GM19043 (cell line): ENCODE data around the gene PRIMA1.

ENCODE experiments used
- ATAC-seq: cut with Tn5 transposase; IDR thresholded peaks from one replicate; pipeline ENCODE4 v1.9.1; 2021; ENCODE audit warnings: low read depth; ENCODE audit not compliant: unreplicated experiment

Gene PRIMA1

DNA sequence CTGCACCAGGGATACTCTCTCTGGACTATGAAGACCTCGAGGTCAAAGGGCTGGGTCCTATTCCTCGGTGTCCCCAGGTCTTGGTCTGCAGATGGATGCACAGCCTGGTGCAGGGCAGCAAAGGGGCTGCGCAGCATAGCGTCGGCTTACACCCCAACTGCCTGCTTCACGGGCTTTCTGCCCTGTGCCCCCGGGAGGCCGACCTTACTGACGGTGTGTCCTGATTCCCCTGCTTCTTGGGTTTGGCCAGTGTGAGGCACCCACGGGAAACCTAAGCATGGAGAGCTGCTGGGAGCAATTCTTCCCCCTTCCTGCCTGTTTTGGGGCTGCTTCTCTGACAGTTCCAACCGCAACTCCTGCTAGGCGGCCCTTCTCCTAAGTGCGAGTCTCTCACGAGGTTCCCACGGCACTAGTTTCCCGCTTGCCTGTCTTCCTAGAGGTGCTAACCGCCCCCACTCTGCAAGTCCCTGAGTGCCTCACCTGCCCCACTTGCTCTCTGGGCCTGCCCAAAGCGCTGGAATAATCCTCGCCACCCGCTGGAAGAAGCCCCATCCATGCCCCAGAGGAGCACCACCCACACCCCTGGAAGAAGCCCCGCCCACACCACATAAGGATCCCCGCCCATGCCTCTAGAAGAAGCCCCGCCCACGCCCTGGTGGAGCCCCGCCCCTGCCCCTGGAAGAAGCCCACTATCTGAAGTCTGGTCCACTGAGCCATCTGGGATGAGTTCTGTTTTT lies 54.0 kb downstream of the PRIMA1 start:
- ATAC-seq, result no peak

DNA sequence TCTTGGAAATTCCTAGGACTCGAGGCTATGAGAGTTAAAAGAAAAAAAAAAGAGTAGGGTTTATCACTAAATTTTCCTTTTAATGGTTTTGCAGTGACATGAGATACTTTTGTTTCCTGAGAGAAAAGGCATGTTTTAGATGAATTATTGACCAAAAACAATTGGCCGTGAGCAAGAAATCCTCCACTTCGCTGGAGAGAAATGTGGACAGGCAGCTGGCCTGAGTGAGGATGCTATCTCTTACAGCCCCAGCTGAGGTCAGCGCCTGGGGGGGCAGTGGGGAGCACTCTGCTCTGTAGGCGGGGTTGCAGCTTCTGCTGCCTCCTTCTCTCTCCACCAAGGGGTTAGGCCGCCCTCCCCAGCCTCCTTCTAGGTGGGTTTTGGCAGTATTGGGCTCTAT lies 54.7 kb downstream of the PRIMA1 start:
- no peak for ATAC-seq

GRCh38 chr14:93733231-93733630 lies 55.1 kb downstream of the PRIMA1 start:
- no peak for ATAC-seq

- ATAC-seq, result no peak
Observed at GRCh38 chr14:93732524-93732923, 55.8 kb downstream of the PRIMA1 start.

DNA sequence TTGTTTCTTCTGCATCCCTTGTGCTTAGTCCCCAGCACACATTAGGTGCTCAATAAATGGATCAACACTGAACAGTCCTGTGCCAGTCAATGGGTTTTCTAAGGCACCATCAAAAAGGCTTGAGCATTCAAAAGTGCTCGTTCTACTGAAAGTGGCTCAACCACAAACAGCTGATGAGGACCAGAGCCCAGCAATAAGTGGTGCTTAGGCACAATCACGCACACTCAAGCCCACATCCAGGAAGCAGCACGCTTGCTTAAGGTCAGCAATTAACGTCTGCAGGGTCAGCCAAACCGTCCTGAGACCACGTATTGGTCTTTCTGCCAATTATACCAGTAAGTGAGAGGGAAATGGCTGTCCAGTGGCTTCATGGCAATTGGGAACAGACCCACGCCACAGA lies 56.5 kb downstream of the PRIMA1 start:
- ATAC-seq, result no peak

DNA sequence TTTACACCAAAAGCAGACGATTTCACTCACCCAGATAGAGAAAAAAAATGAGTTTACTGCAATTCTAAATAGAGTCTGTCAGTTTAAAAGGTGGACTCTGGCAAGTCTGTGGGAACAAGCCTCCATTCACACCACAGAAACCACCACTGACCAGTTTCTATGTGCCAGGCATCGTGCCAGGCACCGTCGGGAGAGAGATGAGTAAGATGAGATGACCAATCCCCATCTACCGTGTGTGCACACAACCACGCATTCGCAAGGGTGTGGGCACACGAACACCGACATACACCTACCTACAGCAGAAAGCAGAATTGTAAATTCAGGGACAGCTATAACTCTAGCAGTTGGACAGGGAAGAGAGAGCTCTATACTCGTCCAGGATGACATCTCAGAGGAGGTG lies 58.3 kb downstream of the PRIMA1 start:
- no peak for ATAC-seq

DNA sequence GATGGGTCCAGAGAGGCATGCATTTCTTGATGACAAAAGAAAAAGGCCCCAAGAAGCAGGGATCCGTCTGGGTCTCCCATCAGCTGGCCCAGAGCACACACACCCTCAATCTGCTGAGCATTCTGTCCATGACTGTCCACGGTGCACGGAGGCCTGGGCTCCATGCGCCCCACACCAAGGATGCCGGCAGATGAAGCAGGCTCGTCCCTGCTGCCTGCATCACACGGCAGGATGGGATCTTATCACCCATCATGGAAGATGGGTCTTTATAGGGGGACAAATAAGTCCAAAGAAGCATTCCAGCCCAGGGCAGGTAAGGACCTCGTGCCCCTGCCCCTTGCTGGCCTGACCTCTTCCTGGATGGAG lies 59.7 kb downstream of the PRIMA1 start:
- ATAC-seq, result no peak

DNA sequence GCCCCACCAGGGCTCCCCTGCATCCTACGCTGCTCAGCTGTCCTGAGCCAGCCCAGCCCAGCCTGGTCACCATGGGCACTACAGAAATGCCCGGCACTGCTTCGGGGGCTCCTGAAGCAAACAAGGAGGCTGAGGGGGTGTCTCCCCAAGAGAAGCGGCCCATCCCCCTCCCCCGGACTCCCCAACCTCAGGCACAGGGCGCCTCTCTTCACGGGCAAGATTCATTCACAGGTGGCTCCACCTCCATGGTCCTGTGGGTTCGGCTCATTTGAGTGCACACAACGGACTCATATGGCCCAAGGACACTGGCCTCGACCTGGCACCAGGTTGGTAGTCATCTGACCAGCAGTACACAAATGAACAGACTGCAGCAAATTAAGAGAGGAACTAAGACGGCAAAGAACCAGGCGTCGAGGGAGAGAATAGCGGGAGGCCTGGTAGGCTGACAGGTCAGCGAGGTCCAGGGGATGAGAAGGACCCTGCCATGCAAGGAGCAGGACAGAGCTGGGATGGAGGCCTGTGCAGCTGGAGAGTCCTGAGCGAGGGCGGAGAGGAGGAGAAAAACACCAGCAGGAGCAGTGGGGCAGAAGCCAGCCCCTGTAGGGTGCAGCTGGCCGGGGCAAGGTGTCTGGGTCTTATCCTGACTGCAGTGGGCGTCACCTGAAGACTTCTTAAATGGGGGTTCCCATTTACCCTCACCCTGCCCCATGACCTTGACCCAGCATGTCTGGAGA lies 60.2 kb downstream of the PRIMA1 start:
- ATAC-seq, result no peak

DNA sequence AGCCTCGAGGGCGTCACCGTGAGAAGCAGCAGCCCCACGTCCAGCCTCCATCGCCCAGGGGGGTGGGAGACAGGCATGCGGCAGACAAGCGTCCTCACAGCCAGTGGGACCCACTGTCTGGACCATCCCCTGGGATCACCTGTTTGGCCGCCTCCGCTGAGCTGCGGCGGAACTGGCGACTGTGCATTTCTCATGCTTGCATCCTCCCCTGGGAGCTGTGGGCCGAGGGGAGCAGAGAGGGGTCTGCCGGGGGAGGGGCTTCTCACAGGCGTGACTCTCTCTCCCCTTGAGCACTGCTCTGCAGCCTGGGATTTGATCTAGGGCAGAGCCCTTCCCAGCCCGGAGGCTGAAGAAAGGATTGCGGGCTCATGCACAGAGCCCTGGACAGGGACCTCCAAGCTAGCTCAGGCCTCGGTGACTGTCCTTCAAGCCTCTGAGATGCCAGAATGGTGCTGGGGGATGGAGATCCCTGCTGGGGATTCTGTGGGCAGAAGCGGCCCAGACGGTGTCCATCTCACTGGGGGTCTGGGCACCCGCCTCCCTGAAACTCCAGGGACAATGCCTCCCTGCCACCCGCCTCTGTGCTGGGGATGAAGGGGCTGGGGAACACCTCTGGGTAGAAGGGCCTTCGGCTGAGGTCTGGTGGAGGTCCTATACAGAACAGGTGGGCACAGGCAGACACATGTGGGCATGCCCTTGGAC lies 61.1 kb downstream of the PRIMA1 start:
- no peak for ATAC-seq

- ATAC-seq, result no peak
Observed at GRCh38 chr14:93725993-93726392, 62.3 kb downstream of the PRIMA1 start.

GRCh38 chr14:93725002-93725582 lies 63.2 kb downstream of the PRIMA1 start:
- no peak for ATAC-seq

- no peak for ATAC-seq
Observed at GRCh38 chr14:93723001-93723400, 65.3 kb downstream of the PRIMA1 start.

DNA sequence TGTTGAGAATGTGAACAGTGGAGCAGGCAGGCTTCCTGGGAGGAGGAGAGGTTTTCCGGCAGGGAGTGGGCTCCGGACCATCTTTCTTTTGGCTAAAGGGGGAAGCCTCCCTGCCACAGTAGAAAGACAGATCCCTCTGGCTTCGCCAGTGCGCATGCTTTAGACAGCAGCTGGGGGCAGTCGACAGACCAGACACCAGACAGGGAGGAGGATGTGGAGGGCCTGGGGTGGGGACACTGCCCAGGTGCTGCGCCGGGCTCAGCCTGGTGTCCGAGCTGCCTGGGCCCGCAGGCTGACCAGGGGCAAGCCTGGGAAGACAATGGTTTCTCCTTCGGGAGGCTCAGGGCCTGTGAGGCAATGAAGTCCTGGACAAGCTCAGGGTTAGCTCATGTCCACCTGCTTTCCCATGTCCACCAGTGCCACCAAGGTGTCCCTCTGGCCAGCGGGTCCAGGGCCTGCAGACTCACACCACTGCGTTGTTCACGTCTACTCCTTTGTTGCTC lies 67.3 kb downstream of the PRIMA1 start:
- no peak for ATAC-seq

- ATAC-seq, result no peak
Observed at GRCh38 chr14:93720076-93720815, 68.0 kb downstream of the PRIMA1 start.

DNA sequence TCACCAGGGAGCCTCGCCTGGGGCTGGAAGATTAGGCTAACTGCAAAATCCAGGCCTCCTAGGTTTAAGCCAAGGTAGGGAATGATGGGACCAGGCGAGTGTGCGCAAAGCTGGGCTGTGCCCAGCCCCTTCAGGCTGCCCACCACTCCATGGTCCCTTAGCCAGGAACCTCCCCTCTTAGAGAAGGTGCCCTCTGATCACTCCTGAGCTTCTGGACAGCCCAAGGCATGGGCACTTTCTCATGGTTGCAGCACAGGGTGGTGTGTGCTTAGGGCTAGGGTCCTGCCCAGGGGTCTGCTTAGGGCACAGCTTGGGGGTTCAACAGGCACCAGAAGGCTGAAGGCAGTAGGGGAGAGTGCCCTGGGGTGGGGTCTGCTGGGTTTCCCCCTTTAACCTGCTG lies 69.0 kb downstream of the PRIMA1 start:
- no peak for ATAC-seq

DNA sequence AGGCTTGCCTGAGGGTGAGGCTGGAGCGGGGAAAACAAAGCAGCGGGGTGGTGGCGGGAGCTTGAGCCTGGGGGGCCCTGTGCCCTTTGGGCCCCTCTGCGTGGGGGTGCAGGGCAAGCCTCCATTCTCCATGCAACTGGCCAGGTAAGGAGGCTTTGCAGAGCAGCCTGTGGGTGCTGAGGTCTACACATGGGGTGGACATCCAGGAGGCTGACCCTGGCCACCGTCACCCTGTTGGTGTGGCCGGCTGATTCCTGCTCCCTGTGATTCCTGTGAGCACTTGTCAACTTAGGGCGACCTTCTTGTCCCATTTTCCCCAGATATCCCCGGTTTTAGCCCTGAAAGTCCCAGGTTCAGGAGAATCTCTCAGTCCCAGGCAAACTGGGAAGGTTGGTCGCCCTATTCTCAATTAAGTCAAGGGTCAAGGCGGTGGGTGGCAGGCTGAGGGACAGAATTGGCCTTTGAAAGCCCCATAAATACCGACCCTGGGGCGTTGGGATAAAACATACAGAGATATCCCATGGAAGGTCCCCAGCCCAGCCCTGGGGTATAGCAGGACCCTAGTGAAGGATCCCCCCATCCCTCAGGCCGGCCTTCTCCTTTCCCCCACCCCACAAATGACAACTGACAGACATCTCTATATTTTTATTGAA lies 70.5 kb downstream of the PRIMA1 start:
- no peak for ATAC-seq

DNA sequence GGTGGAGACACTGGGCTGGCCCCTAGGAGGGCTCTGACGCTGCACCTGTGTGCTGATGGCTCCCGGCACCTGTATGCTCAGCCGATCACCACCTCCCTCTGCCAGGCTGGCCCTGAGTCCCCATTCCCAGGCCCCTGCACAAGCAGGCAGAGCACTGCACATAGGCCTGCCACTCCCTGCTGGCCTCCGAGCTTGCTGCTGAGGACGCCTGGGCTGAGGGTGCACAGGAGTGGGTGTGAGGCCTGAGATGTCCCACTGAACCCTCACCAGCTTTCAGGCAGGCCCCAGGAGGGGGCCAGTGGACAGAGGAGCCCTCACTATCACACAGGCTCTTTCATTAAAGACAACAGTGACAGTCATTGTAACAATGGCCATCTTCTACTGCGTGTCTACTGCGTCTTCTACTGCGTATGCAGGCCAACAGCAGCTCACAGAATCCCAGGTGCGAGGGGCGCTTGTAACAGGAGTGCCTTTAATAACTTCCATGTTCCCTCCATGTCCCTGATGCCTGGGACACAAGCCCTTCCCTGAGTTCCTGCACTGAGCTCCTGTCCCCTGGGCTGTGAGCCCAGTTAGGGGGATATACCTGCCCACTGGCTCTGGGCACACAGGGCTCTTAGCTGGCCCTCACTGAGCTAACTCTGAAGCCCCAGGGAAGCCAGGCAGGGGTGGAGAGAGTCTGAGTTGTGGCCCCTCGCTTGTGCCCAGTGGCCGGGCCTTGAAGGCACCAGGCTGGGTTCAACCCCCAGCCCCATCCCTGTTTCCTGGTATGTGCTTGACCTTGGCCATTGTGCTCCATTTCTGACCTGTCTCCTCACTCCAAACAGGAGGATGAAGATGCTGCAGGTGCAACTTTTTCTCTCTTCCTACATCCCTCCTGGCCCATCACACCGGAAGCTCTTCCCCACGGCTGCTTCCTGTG lies 71.3 kb downstream of the PRIMA1 start:
- ATAC-seq, result no peak

DNA sequence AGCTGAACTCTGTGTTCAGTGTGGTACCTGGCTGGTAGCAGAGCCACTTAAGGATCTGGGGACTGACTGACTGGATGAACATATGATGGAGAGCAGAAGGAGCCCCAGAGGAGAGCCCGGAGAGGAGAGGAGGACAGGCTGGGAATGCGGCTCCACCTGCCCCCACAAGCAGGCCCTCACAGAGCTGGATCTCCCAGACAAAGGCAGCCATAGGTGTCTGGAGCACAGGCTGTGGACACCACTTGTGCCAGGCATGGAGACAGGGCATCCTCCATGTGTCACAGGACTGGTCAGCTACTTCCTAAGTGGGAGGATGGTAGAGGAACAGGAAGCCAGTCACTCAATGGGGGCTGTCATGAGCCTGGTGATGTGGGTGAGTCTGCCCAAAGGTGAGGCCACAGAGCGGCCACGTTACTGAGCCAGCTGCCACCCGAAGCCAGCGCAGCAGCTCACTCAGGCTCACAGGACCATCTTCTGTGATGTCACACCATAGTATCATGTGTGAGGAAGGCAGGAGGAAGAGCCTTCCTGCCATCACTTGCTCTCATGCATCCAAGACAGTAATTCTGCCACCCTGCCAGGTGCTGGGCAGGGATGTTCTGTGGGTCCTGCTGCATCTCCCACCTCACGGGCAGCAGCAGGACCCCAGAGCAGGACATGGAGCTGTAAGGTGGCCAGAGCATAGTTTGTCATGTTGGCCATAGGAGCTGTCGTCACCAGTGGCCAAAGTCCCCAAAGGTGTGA lies 72.1 kb downstream of the PRIMA1 start:
- no peak for ATAC-seq
